ENCODE data around the gene MAP7. TPM values are rescaled to one million over a fixed set of nuclear protein-coding genes. Genes with fewer than 3 reads are reported as not detected.
A peak's percentile ranks its signal among the peaks of the same experiment; 100 is the strongest.

MAP7 gene
- total and polyA plus RNA-seq, 4 donors = 3.2 to 17.5 (median 8.3) TPM

DNA sequence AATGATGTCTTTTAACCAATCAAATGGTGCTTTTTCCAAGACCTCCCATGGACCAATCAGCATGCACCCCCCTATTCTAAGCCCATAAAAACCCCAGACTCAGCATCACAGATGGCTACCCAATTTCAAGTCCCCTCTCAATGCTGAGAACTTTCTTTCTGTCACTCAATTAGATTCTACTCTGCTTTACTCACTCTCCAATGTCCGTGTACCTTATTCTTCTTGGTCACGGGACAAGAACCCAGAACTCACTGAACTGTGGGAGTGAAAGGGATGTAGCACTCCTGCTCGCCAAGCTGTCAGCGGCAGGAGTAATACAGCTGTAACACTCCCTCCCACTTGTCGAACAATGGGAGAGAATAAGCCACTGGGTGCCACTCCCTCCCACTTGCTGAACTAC, 20.8 kb upstream of the MAP7 start:
- no peak for DNase-seq (ENCODE audit: low spot score)
- WGBS = 98% methylated on average over 5 of the region's 5 CpGs
- H3K27ac ChIP-seq (ENCODE audit: low read depth in 1 of 2, low read length in 2 of 2) = no peak overlapping the region
- no peak overlapping the region for H3K9ac ChIP-seq (ENCODE audit: low read depth in 1 of 2, low read length in 2 of 2)
- H3K36me3 ChIP-seq (ENCODE audit: control insufficient read depth in 4 of 4, insufficient read depth in 3 of 4, low read depth in 1 of 4, low read length in 3 of 4) = peaks cover 3 to 19% (median 8%) of the 10 kb centered on the region in 4 donors
- no peaks in the 10 kb centered on the region for H3K27me3 ChIP-seq (ENCODE audit: control insufficient read depth in 4 of 4, insufficient read depth in 4 of 4, low read length in 3 of 4)
- no peak for TF ChIP-seq RXRA (IDR thresholded peaks at IDR 0.05)
- no peak for TF ChIP-seq YY1 (IDR thresholded peaks at IDR 0.05)
- TF ChIP-seq, protein P1, sequence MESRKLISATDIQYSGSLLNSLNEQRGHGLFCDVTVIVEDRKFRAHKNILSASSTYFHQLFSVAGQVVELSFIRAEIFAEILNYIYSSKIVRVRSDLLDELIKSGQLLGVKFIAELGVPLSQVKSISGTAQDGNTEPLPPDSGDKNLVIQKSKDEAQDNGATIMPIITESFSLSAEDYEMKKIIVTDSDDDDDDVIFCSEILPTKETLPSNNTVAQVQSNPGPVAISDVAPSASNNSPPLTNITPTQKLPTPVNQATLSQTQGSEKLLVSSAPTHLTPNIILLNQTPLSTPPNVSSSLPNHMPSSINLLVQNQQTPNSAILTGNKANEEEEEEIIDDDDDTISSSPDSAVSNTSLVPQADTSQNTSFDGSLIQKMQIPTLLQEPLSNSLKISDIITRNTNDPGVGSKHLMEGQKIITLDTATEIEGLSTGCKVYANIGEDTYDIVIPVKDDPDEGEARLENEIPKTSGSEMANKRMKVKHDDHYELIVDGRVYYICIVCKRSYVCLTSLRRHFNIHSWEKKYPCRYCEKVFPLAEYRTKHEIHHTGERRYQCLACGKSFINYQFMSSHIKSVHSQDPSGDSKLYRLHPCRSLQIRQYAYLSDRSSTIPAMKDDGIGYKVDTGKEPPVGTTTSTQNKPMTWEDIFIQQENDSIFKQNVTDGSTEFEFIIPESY (IDR thresholded peaks at IDR 0.05) = no peak
- no peak for TF ChIP-seq SP1 (IDR thresholded peaks at IDR 0.05)
- TF ChIP-seq HNF4G (IDR thresholded peaks at IDR 0.05) = no peak
- TF ChIP-seq HNF4A (conservative IDR thresholded peaks at IDR 0.05) = no peak
- no peak for TF ChIP-seq JUND (IDR thresholded peaks at IDR 0.05)
- no peak for TF ChIP-seq NR2F2 (IDR thresholded peaks at IDR 0.05)
- TF ChIP-seq, protein P2, sequence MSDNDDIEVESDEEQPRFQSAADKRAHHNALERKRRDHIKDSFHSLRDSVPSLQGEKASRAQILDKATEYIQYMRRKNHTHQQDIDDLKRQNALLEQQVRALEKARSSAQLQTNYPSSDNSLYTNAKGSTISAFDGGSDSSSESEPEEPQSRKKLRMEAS (IDR thresholded peaks at IDR 0.05) = no peak
- no peak for TF ChIP-seq GABPA (IDR thresholded peaks at IDR 0.05 in 1 of 2, conservative IDR thresholded peaks at IDR 0.05 in 1 of 2)
- no peak for TF ChIP-seq RAD21 (IDR thresholded peaks at IDR 0.05)
- TF ChIP-seq, protein P3, sequence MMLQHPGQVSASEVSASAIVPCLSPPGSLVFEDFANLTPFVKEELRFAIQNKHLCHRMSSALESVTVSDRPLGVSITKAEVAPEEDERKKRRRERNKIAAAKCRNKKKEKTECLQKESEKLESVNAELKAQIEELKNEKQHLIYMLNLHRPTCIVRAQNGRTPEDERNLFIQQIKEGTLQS (IDR thresholded peaks at IDR 0.05) = no peak
- peaks cover 0 to 6% (median 2%) of the 10 kb centered on the region in 4 donors for H3K4me1 ChIP-seq (ENCODE audit: control insufficient read depth in 4 of 4, insufficient read depth in 4 of 4, low read length in 3 of 4)
- H3K4me3 ChIP-seq (ENCODE audit: low read depth in 1 of 3, low read length in 3 of 3) = peak overlapping the region in 1 of 3 donors; percentile 2
- peaks cover 0 to 10% (median 6%) of the 10 kb centered on the region in 4 donors for H3K9me3 ChIP-seq (ENCODE audit: control insufficient read depth in 4 of 4, low read length in 3 of 4)

DNA sequence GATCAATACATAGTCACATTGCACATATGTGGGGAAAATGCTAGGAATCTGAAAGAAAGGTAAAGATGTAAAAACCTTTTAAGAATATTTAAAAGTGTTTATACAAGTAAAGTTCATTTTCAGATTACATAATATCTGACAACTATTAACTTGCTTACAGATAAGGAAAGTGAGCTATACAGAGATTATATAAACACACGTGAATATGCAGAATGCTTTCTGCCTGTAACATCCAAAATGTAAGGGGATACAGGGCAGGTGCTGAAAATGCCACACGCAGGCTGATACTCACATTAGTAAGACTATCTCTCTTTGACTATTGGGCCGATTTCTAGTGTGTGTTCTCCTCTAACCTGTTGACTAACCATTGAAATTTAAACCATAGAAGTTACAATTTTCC, 17.9 kb upstream of the MAP7 start:
- H3K27ac ChIP-seq (ENCODE audit: low read depth in 1 of 2, low read length in 2 of 2) = no peak overlapping the region
- no peaks in the 10 kb centered on the region for H3K27me3 ChIP-seq (ENCODE audit: control insufficient read depth in 4 of 4, insufficient read depth in 4 of 4, low read length in 3 of 4)
- no peak overlapping the region for H3K9ac ChIP-seq (ENCODE audit: low read depth in 1 of 2, low read length in 2 of 2)
- 63% methylated on average over 3 of the region's 3 CpGs for WGBS
- peaks cover 0 to 10% (median 6%) of the 10 kb centered on the region in 4 donors for H3K9me3 ChIP-seq (ENCODE audit: control insufficient read depth in 4 of 4, low read length in 3 of 4)
- peaks cover 0 to 6% (median 2%) of the 10 kb centered on the region in 4 donors for H3K4me1 ChIP-seq (ENCODE audit: control insufficient read depth in 4 of 4, insufficient read depth in 4 of 4, low read length in 3 of 4)
- H3K36me3 ChIP-seq (ENCODE audit: control insufficient read depth in 4 of 4, insufficient read depth in 3 of 4, low read depth in 1 of 4, low read length in 3 of 4) = peaks cover 1 to 9% (median 4%) of the 10 kb centered on the region in 4 donors
- TF ChIP-seq, protein P4, sequence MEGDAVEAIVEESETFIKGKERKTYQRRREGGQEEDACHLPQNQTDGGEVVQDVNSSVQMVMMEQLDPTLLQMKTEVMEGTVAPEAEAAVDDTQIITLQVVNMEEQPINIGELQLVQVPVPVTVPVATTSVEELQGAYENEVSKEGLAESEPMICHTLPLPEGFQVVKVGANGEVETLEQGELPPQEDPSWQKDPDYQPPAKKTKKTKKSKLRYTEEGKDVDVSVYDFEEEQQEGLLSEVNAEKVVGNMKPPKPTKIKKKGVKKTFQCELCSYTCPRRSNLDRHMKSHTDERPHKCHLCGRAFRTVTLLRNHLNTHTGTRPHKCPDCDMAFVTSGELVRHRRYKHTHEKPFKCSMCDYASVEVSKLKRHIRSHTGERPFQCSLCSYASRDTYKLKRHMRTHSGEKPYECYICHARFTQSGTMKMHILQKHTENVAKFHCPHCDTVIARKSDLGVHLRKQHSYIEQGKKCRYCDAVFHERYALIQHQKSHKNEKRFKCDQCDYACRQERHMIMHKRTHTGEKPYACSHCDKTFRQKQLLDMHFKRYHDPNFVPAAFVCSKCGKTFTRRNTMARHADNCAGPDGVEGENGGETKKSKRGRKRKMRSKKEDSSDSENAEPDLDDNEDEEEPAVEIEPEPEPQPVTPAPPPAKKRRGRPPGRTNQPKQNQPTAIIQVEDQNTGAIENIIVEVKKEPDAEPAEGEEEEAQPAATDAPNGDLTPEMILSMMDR (IDR thresholded peaks at IDR 0.05; ENCODE audit: low read depth, low read length, missing input control) = no peak
- no peak for TF ChIP-seq FOXA2 (IDR thresholded peaks at IDR 0.05)
- TF ChIP-seq SP1 (IDR thresholded peaks at IDR 0.05) = no peak
- TF ChIP-seq, protein P3 (IDR thresholded peaks at IDR 0.05) = no peak
- no peak for TF ChIP-seq TAF1 (conservative IDR thresholded peaks at IDR 0.05)
- H3K4me3 ChIP-seq (ENCODE audit: low read depth in 1 of 3, low read length in 3 of 3) = no peak overlapping the region
- no peak for DNase-seq (ENCODE audit: low spot score)
